Smooth muscle cell (in vitro differentiated cells): ENCODE measurements around the gene POLRMT. TPM values are rescaled to one million over a fixed set of nuclear protein-coding genes. Genes with fewer than 3 reads are reported as not detected.
A peak's percentile ranks its signal among the peaks of the same experiment; 100 is the strongest.

Source experiments
- DNase-seq: peaks from one replicate; lab custom pipeline; 2025; ENCODE audit not compliant: unreplicated experiment; lab: John Stamatoyannopoulos, UW
- H2AFZ ChIP-seq: fragments of 200-600 bp; sonication (generic); 2 replicates; pipeline ENCODE4 v1.6.0; 2016; ENCODE audit warnings: antibody characterized with exemption, low read depth, mild to moderate bottlenecking
- H3F3A ChIP-seq: fragments of 200-600 bp; sonication (generic); 2 replicates; pipeline ENCODE4 v1.6.0; 2017; ENCODE audit warnings: antibody characterized with exemption, low read depth
- H3K27ac ChIP-seq: fragments of 200-600 bp; sonication (generic); 2 replicates; pipeline ENCODE4 v1.5.1; 2016; ENCODE audit warnings: low read depth, mild to moderate bottlenecking
- H3K27me3 ChIP-seq: fragments of 200-600 bp; sonication (generic); 2 replicates; pipeline ENCODE4 v1.6.1; 2016; ENCODE audit warnings: low read depth, mild to moderate bottlenecking
- H3K36me3 ChIP-seq: fragments of 200-600 bp; sonication (generic); 2 replicates; pipeline ENCODE4 v1.5.1; 2016; ENCODE audit warnings: low read depth
- H3K4me1 ChIP-seq: fragments of 200-600 bp; sonication (generic); 2 replicates; pipeline ENCODE4 v1.5.1; 2016; ENCODE audit warnings: low read depth
- H3K4me2 ChIP-seq: fragments of 200-600 bp; sonication (generic); 2 replicates; pipeline ENCODE4 v1.6.0; 2016; ENCODE audit warnings: mild to moderate bottlenecking
- H3K4me3 ChIP-seq: fragments of 200-600 bp; sonication (generic); 2 replicates; pipeline ENCODE4 v1.5.1; 2016; ENCODE audit warnings: mild to moderate bottlenecking
- H3K79me2 ChIP-seq: fragments of 200-600 bp; sonication (generic); 2 replicates; pipeline ENCODE4 v1.6.0; 2016; ENCODE audit warnings: low read depth, mild to moderate bottlenecking
- H3K9ac ChIP-seq: fragments of 200-600 bp; sonication (generic); 2 replicates; pipeline ENCODE4 v1.6.0; 2016; ENCODE audit warnings: low read depth
- H3K9me3 ChIP-seq: fragments of 200-600 bp; sonication (generic); replicated peaks from 2 replicates; pipeline ENCODE4 v1.5.1; 2016; ENCODE audit warnings: low read depth
- H4K20me1 ChIP-seq: fragments of 200-600 bp; sonication (generic); 2 replicates; pipeline ENCODE4 v1.6.0; 2016; ENCODE audit warnings: low read depth
- CTCF ChIP-seq: fragments of 200-600 bp; sonication (generic); IDR thresholded peaks from 2 replicates; pipeline ENCODE4 v1.5.1; 2017; ENCODE audit warnings: borderline replicate concordance, mild to moderate bottlenecking, antibody characterized with exemption; ENCODE audit not compliant: insufficient read depth, poor library complexity, severe bottlenecking
- WGBS: methylation state at CpG from one replicate; pipeline ENCODE4 v1.1.7; 2016; ENCODE audit warnings: low lambda C conversion rate; 5-methylcytosine and 5-hydroxymethylcytosine counted together
- polyA plus RNA-seq: library from polyadenylated mRNA; unstranded; fragments of >200 nt; fragmentation: Nextera tagmentation; extraction: Ambion mirVana; gene quantifications from 2 replicates; pipeline ENCODE4 v1.2.1, GENCODE V29; 2016
- total RNA-seq: library from RNA; depleted of rRNA; stranded (reverse); fragments of >200 nt; gene quantifications from 2 replicates; pipeline ENCODE4 v1.2.3, GENCODE V29; 2014

Gene POLRMT
- total and polyA plus RNA-seq, 2 experiments from 2014 or later = 23.8 to 74.2 TPM

GRCh38 chr19:579111-579841 lies 54.1 kb downstream of the POLRMT start:
- Histone ChIP-seq H3K9me3 (no peaks in the 10 kb centered on the region), H2AFZ (no peak overlapping the region), H3F3A (peaks cover 4% of the 10 kb centered on the region), H3K4me1 (peaks cover 16% of the 10 kb centered on the region), H4K20me1 (peaks cover 98% of the 10 kb centered on the region), H3K79me2 (peaks cover 63% of the 10 kb centered on the region), H3K4me3 (no peak overlapping the region), H3K4me2 (no peak overlapping the region), H3K9ac (no peak overlapping the region), H3K27me3 (no peaks in the 10 kb centered on the region), H3K27ac (no peak overlapping the region), H3K36me3 (no peaks in the 10 kb centered on the region)
- no peak for DNase-seq
- no peak for TF ChIP-seq CTCF
- 95% methylated on average over 46 of the region's 46 CpGs for WGBS

GRCh38 chr19:577439-578392 lies 55.6 kb downstream of the POLRMT start:
- Histone ChIP-seq H3F3A (peaks cover 4% of the 10 kb centered on the region), H3K9ac (no peak overlapping the region), H2AFZ (no peak overlapping the region), H3K36me3 (no peaks in the 10 kb centered on the region), H3K4me2 (peak overlapping the region; percentile 9), H3K79me2 (peaks cover 79% of the 10 kb centered on the region), H4K20me1 (peaks cover 97% of the 10 kb centered on the region), H3K27me3 (no peaks in the 10 kb centered on the region), H3K4me3 (no peak overlapping the region), H3K9me3 (no peaks in the 10 kb centered on the region), H3K4me1 (peaks cover 16% of the 10 kb centered on the region), H3K27ac (no peak overlapping the region)
- no peak for TF ChIP-seq CTCF
- 93% methylated on average over 60 of the region's 66 CpGs for WGBS
- no peak for DNase-seq

DNA sequence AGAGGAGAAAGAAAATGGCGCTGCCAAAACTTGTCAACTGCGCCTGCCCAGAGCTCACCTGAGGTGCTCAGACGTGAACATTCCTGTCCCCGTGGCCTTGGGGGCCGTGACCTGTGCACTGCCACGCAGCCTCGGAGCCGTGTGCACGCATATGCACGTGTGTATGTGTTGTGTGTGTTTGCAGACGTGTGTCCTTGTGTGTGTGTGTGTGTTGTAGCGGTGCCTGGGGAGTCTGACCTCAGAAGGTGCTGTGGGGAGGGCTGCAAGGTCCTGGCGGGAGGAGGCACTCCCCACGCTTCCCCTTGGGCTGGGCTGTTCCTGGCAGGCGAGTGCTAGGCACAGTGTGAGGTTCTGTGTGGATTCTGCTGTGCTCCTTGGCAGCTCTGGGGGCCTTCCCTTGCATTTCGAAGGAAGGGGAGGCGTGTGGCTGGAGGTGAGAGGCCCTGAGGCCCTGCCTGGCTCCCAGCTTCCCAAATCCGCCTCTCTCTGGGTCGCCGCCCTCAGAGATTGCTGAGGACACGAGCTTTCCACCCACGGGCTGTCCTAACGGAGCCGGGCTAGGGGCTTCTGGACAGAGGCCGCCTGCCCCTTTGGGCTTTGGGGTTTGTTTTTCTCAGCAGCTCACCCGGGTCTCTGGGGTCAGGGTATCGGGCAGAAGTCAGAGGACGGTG lies 56.4 kb downstream of the POLRMT start:
- no peak overlapping the region for H3K9ac ChIP-seq
- DNase-seq = no peak
- peaks cover 88% of the 10 kb centered on the region for H4K20me1 ChIP-seq
- no peak overlapping the region for H3K4me3 ChIP-seq
- peak overlapping the region; percentile 9 for H3K4me2 ChIP-seq
- no peaks in the 10 kb centered on the region for H3K9me3 ChIP-seq
- H2AFZ ChIP-seq = no peak overlapping the region
- H3F3A ChIP-seq = peaks cover 6% of the 10 kb centered on the region
- WGBS = 86% methylated on average over 28 of the region's 28 CpGs
- peaks cover 16% of the 10 kb centered on the region for H3K4me1 ChIP-seq
- no peak overlapping the region for H3K27ac ChIP-seq
- peaks cover 81% of the 10 kb centered on the region for H3K79me2 ChIP-seq
- no peaks in the 10 kb centered on the region for H3K36me3 ChIP-seq
- H3K27me3 ChIP-seq = no peaks in the 10 kb centered on the region
- TF ChIP-seq CTCF = no peak
